CD8-positive, alpha-beta memory T cell (primary cell): ENCODE data around the gene S100A2. TPM values are rescaled to one million over a fixed set of nuclear protein-coding genes. Genes with fewer than 3 reads are reported as not detected.
"Not testable (repeated sequence)": the region's sequence is repeated elsewhere in the genome, so short reads cannot be mapped to it uniquely, and the experiment has no call there.

Experiments
- CTCF ChIA-PET: fragments of 350-600 bp; sonication (Branson Sonifier 250); formaldehyde crosslinking; loops from one replicate; lab custom pipeline; 2021; ENCODE audit warnings: antibody characterized with exemption; lab: Charles Lee
- POLR2A ChIA-PET: fragments of 350-600 bp; sonication (Branson Sonifier 250); formaldehyde crosslinking; loops from one replicate; lab custom pipeline; 2021; ENCODE audit warnings: antibody characterized with exemption; lab: Charles Lee
- DNase-seq, 5 donors: peaks; one replicate each; pipeline versions ENCODE4 v3.0.0 to v3.0.0-alpha.2; 2020 to 2022; ENCODE audit warnings: mixed read lengths in 1 of 5
- H3K27ac ChIP-seq: one replicate; pipeline ENCODE4 v1.7.0; 2013; ENCODE audit warnings: low read depth, mild to moderate bottlenecking, low read length, moderate library complexity
- H3K27me3 ChIP-seq: 2 replicates; pipeline ENCODE4 v1.7.0; 2013; ENCODE audit warnings: low read length, mild to moderate bottlenecking; ENCODE audit not compliant: insufficient read depth, poor library complexity, severe bottlenecking
- H3K36me3 ChIP-seq: 2 replicates; pipeline ENCODE4 v1.7.0; 2013; ENCODE audit warnings: mild to moderate bottlenecking, low read length, moderate library complexity; ENCODE audit not compliant: insufficient read depth
- H3K4me1 ChIP-seq: 2 replicates; pipeline ENCODE4 v1.7.0; 2013; ENCODE audit warnings: mild to moderate bottlenecking, low read length, moderate library complexity; ENCODE audit not compliant: insufficient read depth
- H3K4me3 ChIP-seq: 2 replicates; pipeline ENCODE4 v1.7.0; 2013; ENCODE audit warnings: mild to moderate bottlenecking, low read length
- H3K9me3 ChIP-seq: 2 replicates; pipeline ENCODE4 v1.7.0; 2013; ENCODE audit warnings: mild to moderate bottlenecking, low read length
- H3K27ac Mint-ChIP-seq, 8 donors: one replicate each; pipeline ENCODE4 v1.8.0; 2020 to 2021; ENCODE audit warnings: mixed read lengths in 8 of 8, mild to moderate bottlenecking in 6 of 8, inconsistent platforms in 3 of 8, moderate library complexity in 3 of 8
- H3K27me3 Mint-ChIP-seq, 2 donors: one replicate each; pipeline ENCODE4 v1.8.0; 2020 to 2021; ENCODE audit warnings: mixed read lengths in 2 of 2, mild to moderate bottlenecking in 1 of 2, moderate library complexity in 1 of 2
- H3K36me3 Mint-ChIP-seq, 3 donors: one replicate each; pipeline ENCODE4 v1.8.0; 2020 to 2021; ENCODE audit warnings: mixed read lengths in 3 of 3, inconsistent platforms in 1 of 3, mild to moderate bottlenecking in 1 of 3
- H3K4me1 Mint-ChIP-seq, 3 donors: one replicate each; pipeline ENCODE4 v1.8.0; 2020 to 2021; ENCODE audit warnings: mixed read lengths in 3 of 3, inconsistent platforms in 1 of 3, mild to moderate bottlenecking in 1 of 3
- H3K4me3 Mint-ChIP-seq, 7 donors: one replicate each; pipeline ENCODE4 v1.8.0; 2020 to 2021; ENCODE audit warnings: mixed read lengths in 7 of 7, mild to moderate bottlenecking in 6 of 7, moderate library complexity in 4 of 7, inconsistent platforms in 2 of 7
- H3K9me3 Mint-ChIP-seq, 5 donors: one replicate each; pipeline ENCODE4 v1.8.0; 2020 to 2022; ENCODE audit warnings: mixed read lengths in 5 of 5, mild to moderate bottlenecking in 3 of 5, moderate library complexity in 2 of 5, inconsistent platforms in 1 of 5
- polyA plus RNA-seq: library from polyadenylated mRNA; unstranded; fragments of 300-500 nt; fragmentation: Illumina TruSeq; gene quantifications from one replicate; pipeline ENCODE4 v1.2.3, GENCODE V29; 2021
- total RNA-seq, 2 experiments: library from RNA; stranded (reverse); gene quantifications; one replicate each; pipeline ENCODE4 v1.2.3, GENCODE V29; 2021

The S100A2 gene
- total and polyA plus RNA-seq, 3 experiments from 2014 or later: 0.72 to 1.1 (median 0.81) TPM

DNA sequence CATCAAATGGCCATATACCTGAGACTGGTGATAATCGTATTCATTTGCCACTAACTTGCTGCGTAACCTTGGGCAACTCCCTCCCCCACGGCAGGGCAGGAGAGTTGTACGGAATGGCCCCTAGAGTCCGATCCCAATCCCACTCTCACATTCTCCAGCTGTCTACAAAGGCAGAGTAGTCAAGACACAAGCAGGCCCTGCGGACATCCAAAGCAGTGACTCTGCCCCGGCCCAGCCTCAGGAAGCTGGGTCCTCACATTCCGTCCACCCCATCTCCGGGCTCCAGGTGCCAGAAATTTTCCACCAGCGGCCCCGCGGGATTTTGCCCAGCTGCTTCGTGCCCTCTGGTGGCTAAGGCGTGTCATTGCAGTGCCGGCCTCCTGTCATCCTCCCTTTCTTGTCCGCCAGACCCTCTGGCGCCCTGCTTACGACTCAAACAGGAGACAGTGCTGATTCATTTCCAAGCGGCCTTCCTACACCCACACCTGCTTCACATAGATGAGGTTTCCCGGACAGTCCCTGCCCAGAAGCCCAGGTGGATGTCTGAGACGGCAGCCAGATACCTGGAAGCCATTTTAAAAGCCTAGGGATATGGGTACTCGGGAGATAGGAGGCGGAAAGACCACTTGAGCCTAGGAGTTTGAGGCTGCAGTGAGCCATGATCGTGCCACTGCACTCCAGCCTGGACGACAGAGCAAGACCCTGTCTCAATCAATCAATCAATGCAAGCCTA, 2.9 kb upstream of the S100A2 start:
- Histone ChIP-seq H3K27ac (no peak overlapping the region), H3K9me3 (no peaks in the 10 kb centered on the region), H3K36me3 (no peaks in the 10 kb centered on the region), H3K27me3 (no peaks in the 10 kb centered on the region), H3K4me1 (peaks cover 24% of the 10 kb centered on the region), H3K4me3 (peak overlapping the region; percentile 33)
- ChIA-PET POLR2A (interaction anchor here (0.6 to 1.7 kb wide), 4 partner anchors 33 to 226 kb away, joined by 3 to 7 read pairs (median 6); partner anchors contain the start of gene S100A6), CTCF (interaction anchor here (0.9 to 6.5 kb wide), 16 partner anchors 9 to 72 kb away, joined by 3 to 125 read pairs (median 4); partner anchors contain the start of genes CHTOP, S100A4, S100A5 and S100A6)
- peaks cover 1 to 19% of the 10 kb centered on the region in 2 donors for H3K27me3 Mint-ChIP-seq
- peak overlapping the region in 7 of 8 donors; percentile 6 to 86 (median 47) for H3K27ac Mint-ChIP-seq
- no peaks in the 10 kb centered on the region for H3K9me3 Mint-ChIP-seq
- no peaks in the 10 kb centered on the region for H3K36me3 Mint-ChIP-seq
- peak overlapping the region in 6 of 7 donors; percentile 65 to 78 (median 71) for H3K4me3 Mint-ChIP-seq
- peaks cover 27 to 37% (median 35%) of the 10 kb centered on the region in 3 donors for H3K4me1 Mint-ChIP-seq
- peak; percentile 71 to 85 (median 73) for DNase-seq

GRCh38 chr1:153567621-153568366, 2.1 kb upstream of the S100A2 start:
- POLR2A ChIA-PET: interaction anchor here (0.9 to 1.7 kb wide), 3 partner anchors 32 to 58 kb away, joined by 3 to 6 read pairs (median 5); partner anchors contain the start of gene S100A6
- H3K4me1 ChIP-seq: peaks cover 24% of the 10 kb centered on the region
- Mint-ChIP-seq H3K36me3 (no peaks in the 10 kb centered on the region), H3K27ac (peak overlapping the region in 5 of 8 donors; percentile 17 to 86 (median 78)), H3K9me3 (no peaks in the 10 kb centered on the region), H3K4me1 (peaks cover 27 to 37% (median 35%) of the 10 kb centered on the region in 3 donors), H3K4me3 (peak overlapping the region in 4 of 7 donors; percentile 15 to 69 (median 58)), H3K27me3 (peaks cover 1 to 19% of the 10 kb centered on the region in 2 donors)
- DNase-seq: no peak
- H3K27ac ChIP-seq: no peak overlapping the region
- no peaks in the 10 kb centered on the region for H3K27me3 ChIP-seq
- no peak overlapping the region for H3K4me3 ChIP-seq
- no peaks in the 10 kb centered on the region for H3K9me3 ChIP-seq
- H3K36me3 ChIP-seq: no peaks in the 10 kb centered on the region
- CTCF ChIA-PET: interaction anchor here (0.9 to 6.5 kb wide), 16 partner anchors 8 to 72 kb away, joined by 3 to 125 read pairs (median 4); partner anchors contain the start of genes CHTOP, S100A4, S100A5 and S100A6

GRCh38 chr1:153566414-153567371, 1.0 kb upstream of the S100A2 start:
- Mint-ChIP-seq H3K9me3 (no peaks in the 10 kb centered on the region), H3K36me3 (no peaks in the 10 kb centered on the region), H3K4me3 (peak overlapping the region in 6 of 7 donors; percentile 30 to 63 (median 46)), H3K27ac (peak overlapping the region; percentile 76 to 91 (median 85)), H3K27me3 (peaks cover 1 to 16% of the 10 kb centered on the region in 2 donors), H3K4me1 (peaks cover 27 to 35% (median 34%) of the 10 kb centered on the region in 3 donors)
- no peak overlapping the region for H3K4me3 ChIP-seq
- peaks cover 24% of the 10 kb centered on the region for H3K4me1 ChIP-seq
- H3K36me3 ChIP-seq: no peaks in the 10 kb centered on the region
- DNase-seq: peak in 4 of 5 donors; percentile 54 to 89 (median 66)
- H3K27ac ChIP-seq: peak overlapping the region; percentile 43
- CTCF ChIA-PET: interaction anchor here (1.1 to 2.6 kb wide), 5 partner anchors 16 to 57 kb away, joined by 4 to 23 read pairs (median 10); partner anchors contain the start of genes S100A4 and S100A6
- POLR2A ChIA-PET: interaction anchor here (0.5 to 1.5 kb wide), 5 partner anchors 22 to 770 kb away, joined by 3 to 5 read pairs (median 4); partner anchors contain the start of gene S100A6
- H3K9me3 ChIP-seq: no peaks in the 10 kb centered on the region
- no peaks in the 10 kb centered on the region for H3K27me3 ChIP-seq

DNA sequence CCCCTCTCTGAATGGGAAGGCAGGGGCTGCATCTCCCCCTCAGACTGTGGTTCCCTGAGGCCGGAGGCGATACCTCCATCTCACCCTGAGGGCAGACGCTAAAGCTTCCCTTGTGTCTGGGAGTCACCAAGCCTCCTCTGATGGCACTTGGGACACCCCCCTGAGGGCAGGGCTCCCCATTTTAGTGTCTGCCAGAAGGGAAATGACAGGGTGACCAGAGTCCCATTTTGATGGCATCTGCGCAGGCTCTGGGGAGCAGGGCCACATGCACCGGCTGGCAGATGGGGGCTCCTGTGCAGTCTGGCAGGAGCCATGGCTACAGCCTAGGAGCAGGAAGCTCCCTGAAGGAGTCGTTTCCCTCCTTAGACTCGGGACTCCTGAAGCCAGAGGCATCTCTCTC, 1.7 kb downstream of the S100A2 start:
- Histone ChIP-seq H3K27me3 (no peaks in the 10 kb centered on the region), H3K4me1 (peaks cover 24% of the 10 kb centered on the region), H3K4me3 (no peak overlapping the region), H3K36me3 (no peaks in the 10 kb centered on the region), H3K9me3 (no peaks in the 10 kb centered on the region), H3K27ac (no peak overlapping the region)
- no peaks in the 10 kb centered on the region for H3K27me3 Mint-ChIP-seq
- no peaks in the 10 kb centered on the region for H3K9me3 Mint-ChIP-seq
- no peak for DNase-seq
- ChIA-PET CTCF (interaction anchor here (1.0 to 6.6 kb wide), 3 partner anchors 19 to 31 kb away, joined by 3 to 35 read pairs (median 5); partner anchors contain the start of gene S100A4), POLR2A (interaction anchor here (1.4 kb wide), 1 partner anchor 50 kb away, joined by 3 read pairs; no protein-coding TSS in a partner anchor)
- no peak overlapping the region for H3K4me3 Mint-ChIP-seq
- H3K4me1 Mint-ChIP-seq: peaks cover 27 to 34% (median 30%) of the 10 kb centered on the region in 3 donors
- no peaks in the 10 kb centered on the region for H3K36me3 Mint-ChIP-seq
- H3K27ac Mint-ChIP-seq: no peak overlapping the region

DNA sequence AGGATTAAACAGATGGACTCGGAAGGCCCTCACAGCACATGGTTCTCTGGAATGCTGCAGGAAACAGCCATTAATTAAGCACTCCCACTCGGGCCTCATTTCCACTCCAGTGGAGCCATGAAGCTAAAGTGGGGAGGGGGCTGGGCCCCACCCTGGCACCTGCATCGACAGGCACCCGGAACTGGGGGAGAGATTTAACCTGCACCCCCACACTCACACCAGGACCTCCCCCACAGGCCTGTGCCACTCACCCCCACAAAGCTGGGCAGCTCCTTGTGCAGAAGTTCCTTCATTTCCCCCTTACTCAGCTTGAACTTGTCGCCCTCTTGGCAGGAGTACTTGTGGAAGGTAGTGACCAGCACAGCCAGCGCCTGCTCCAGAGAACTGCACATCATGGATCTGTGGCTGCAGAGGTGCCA, 2.2 kb downstream of the S100A2 start:
- DNase-seq: no peak
- Mint-ChIP-seq H3K27ac (peak overlapping the region in 1 of 8 donors; percentile 88), H3K27me3 (no peaks in the 10 kb centered on the region), H3K4me3 (no peak overlapping the region), H3K4me1 (peaks cover 23 to 31% (median 27%) of the 10 kb centered on the region in 3 donors), H3K36me3 (no peaks in the 10 kb centered on the region), H3K9me3 (no peaks in the 10 kb centered on the region)
- Histone ChIP-seq H3K4me1 (peaks cover 24% of the 10 kb centered on the region), H3K4me3 (no peak overlapping the region), H3K36me3 (no peaks in the 10 kb centered on the region), H3K9me3 (no peaks in the 10 kb centered on the region), H3K27me3 (no peaks in the 10 kb centered on the region), H3K27ac (no peak overlapping the region)
- POLR2A ChIA-PET: no interaction called here
- CTCF ChIA-PET: interaction anchor here (1.0 to 6.6 kb wide), 3 partner anchors 19 to 31 kb away, joined by 3 to 35 read pairs (median 5); partner anchors contain the start of gene S100A4

DNA sequence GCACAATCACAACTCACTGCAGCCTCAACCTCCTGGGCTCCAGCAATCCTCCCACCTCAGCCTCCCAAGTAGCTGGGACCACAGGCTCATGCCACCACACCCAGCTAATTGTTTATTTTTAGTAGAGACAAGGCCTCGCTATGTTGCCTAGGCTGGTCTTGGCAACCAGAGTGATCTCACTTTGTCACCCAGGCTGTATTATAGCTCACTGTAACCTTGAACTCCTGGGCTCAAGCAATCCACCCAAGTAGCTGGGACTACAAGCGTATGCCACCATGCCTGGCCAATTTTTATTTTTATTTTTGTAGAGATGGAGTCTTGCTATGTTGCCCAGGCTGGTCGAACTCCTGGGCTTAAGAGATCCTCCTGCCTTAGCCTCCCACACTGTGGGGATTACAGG, 3.6 kb downstream of the S100A2 start:
- peaks cover 13 to 19% (median 15%) of the 10 kb centered on the region in 3 donors for H3K4me1 Mint-ChIP-seq
- H3K4me1 ChIP-seq: peaks cover 18% of the 10 kb centered on the region
- H3K4me3 ChIP-seq, DNase-seq, H3K27me3 ChIP-seq, H3K27me3 Mint-ChIP-seq, H3K9me3 ChIP-seq, H3K27ac ChIP-seq, H3K27ac Mint-ChIP-seq, H3K36me3 ChIP-seq, H3K4me3 Mint-ChIP-seq, H3K36me3 Mint-ChIP-seq, H3K9me3 Mint-ChIP-seq: not testable (repeated sequence)
- ChIA-PET CTCF (interaction anchor here (0.9 to 6.6 kb wide), 4 partner anchors 9 to 51 kb away, joined by 3 to 35 read pairs (median 6); no protein-coding TSS in a partner anchor), POLR2A (interaction anchor here (1.2 kb wide), 1 partner anchor 16 kb away, joined by 3 read pairs; the partner anchor contains the start of gene S100A4)
